ENCODE results near the gene HOOK2.
A peak's percentile ranks its signal among the peaks of the same experiment; 100 is the strongest.
"Not testable (repeated sequence)": the region's sequence is repeated elsewhere in the genome, so short reads cannot be mapped to it uniquely, and the experiment has no call there.

HOOK2 gene

GRCh38 chr19:12752056-12752781 is 23.1 kb downstream of the HOOK2 start:
- no peak for DNase-seq

DNA sequence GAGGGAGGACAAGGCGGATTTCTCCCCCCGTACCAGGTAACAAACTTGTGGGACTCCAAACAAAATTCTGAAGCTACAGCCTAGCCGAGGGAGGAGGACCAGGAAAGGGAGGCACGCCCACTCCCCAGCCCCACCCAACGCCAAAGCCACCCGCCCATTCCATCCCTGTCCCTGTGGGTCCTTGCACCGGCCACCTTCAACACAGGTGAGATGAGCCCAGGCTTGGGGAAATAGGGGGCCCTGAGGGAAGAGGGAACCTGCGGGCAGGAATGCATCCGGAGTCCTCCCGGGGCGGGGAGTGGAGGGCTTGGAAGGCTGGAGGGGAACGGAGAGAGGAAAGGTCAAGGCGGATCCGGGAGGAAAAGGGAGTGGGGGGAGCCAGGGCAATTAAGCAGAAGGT is 23.7 kb downstream of the HOOK2 start, which contains the start of gene BEST2:
BEST2 (plus strand) TSS at position 157 of the 400 bp plus-strand sequence. CDS start 802 bp downstream, outside the sequence.
- DNase-seq = no peak

- DNase-seq = no peak
Measured at GRCh38 chr19:12750851-12751250, 24.5 kb downstream of the HOOK2 start.

- DNase-seq = no peak
Measured at GRCh38 chr19:12749938-12750521, 25.3 kb downstream of the HOOK2 start.

GRCh38 chr19:12748489-12748888 is 26.9 kb downstream of the HOOK2 start:
- no peak for DNase-seq

- DNase-seq = no peak
Measured at GRCh38 chr19:12745166-12745897, 30.0 kb downstream of the HOOK2 start.

- no peak for DNase-seq
Measured at GRCh38 chr19:12737835-12738351, 37.5 kb downstream of the HOOK2 start.

GRCh38 chr19:12736995-12737834 is 38.1 kb downstream of the HOOK2 start, which contains the start of gene GET3:
GET3 (plus strand) TSS chr19:12737497; CDS start chr19:12737506, 9 bp downstream.
- peak; percentile 45 to 73 (median 58) for DNase-seq

- peak in 1 of 4 experiments; percentile 19 for DNase-seq
Measured at GRCh38 chr19:12733369-12734214, 41.8 kb downstream of the HOOK2 start.

- DNase-seq = no peak
Measured at GRCh38 chr19:12731337-12731736, 44.0 kb downstream of the HOOK2 start.

DNA sequence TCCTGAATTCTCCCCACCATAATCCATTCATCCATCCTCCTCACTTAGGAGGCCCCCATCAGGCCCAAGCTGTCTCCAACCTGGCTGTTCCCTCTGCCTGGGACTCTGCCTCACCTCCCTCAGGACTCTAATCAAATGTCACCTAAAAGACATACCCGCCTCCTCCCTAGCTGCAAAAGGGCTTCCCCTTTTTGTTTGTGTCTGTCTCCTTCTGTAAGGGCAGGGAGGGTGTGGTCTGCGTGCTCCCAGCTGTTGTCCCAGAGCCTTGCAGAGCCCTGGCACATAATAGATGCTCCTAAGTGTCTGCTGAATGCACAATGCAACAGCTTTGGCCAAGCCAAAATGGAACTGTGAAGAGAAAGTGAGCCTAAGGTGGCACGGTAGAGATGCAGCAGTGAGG is 45.3 kb downstream of the HOOK2 start:
- no peak for DNase-seq

DNA sequence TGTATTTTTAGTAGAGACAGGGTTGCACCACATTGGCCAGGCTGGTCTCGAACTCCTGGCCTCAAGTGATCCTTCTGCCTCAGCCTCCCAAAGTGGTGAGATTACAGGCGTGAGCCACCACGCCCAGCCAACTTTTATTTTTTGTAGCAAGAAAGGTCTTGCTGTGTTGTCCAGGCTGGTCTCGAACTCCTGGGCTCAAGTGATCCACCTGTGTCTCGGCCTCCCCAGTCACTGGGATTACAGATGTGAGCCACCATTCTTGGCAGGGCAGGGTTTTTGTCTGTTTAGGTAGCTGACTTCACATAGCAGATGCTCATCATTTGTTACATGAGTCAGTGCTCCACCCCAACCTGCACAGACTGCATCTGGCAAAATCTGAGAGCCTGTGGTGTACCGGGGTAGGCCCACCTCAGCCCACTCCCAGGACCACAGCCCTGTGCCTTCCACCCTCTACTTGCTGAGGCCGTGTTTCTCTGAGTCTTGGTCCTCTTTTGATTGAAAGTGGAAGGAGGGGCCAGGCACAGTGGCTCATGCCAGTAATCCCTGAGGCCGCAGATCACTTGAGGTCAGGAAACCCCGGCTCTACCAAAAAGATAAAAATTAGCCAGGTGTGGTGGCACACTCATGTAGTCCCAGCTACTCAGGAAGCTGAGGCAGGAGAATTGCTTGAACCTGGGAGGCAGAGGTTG is 47.5 kb downstream of the HOOK2 start:
- DNase-seq = no peak

- no peak for DNase-seq
Measured at GRCh38 chr19:12726988-12727316, 48.4 kb downstream of the HOOK2 start.

- not testable (repeated sequence) for DNase-seq
Measured at GRCh38 chr19:12725612-12726011, 49.7 kb downstream of the HOOK2 start.

- peak; percentile 30 to 50 (median 42) for DNase-seq
Measured at GRCh38 chr19:12723641-12724426, 51.5 kb downstream of the HOOK2 start, which contains the start of gene TNPO2. TNPO2 (minus strand) TSS chr19:12723932; CDS start chr19:12720977, 2,955 bp downstream.

DNA sequence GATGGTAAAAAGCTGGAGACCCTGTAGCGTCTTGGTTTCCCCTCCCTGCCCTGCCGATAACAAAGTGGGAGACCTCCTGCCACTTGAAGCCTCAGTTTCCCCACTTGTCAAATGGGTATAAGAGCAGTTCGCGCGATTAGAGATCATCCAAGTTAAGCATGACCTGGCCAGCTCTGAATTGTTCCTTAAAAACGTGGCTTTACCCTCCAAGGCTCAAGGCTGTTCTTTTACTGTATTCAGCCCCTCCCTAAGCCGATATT is 52.0 kb downstream of the HOOK2 start:
- DNase-seq = no peak

GRCh38 chr19:12722566-12723380 is 52.6 kb downstream of the HOOK2 start:
- DNase-seq = peak; percentile 67 to 87 (median 78)

DNA sequence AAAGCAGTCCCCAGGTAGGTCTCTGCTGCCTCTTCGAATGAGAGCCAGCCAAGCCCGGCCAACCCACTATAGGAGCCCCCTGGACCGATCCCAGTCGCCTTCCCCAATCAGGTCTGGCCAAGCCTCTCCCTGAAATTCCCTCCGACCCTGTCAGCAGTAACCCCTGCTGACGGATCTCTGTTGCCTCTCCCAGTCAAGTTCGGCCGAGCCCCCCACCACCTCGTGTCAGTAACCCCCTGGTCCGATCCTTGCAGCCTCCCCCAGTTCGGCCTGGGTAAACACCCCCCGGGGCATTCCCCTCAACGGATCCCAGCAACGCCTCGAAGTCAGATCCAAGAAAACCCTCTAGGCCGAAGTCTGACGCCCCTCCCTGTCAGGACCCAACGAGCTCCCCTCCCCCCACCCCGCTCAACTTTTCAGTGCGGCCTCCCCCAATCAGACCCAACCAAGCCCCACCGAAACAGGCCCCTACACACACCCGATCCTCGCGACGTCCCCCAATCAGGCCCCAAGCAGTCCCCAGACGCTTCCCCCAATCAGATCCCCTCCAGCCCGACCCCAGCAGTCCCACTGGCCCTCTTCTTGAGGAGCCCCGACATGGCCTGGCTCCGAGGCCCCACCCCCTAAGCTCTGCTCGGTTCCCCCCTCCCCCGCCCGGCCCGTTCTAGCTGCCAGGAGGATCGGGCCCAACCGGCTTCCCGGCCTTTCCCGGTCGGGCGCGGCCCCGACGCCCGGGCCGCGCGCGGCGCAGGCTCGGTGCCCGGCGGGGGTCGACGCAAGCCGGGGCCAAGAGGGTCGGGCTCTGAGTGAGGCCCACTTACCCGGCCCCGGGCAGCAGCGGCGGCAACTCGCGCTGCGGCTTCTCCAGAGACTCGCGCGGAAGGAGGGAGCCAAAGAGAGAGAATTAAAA is 53.4 kb downstream of the HOOK2 start:
- peak in 3 of 4 experiments; percentile 17 to 45 (median 44) for DNase-seq

Measured in activated naive CD4-positive, alpha-beta T cell (primary cell).